ENCODE results near the gene PCBP3.

Gene PCBP3

DNA sequence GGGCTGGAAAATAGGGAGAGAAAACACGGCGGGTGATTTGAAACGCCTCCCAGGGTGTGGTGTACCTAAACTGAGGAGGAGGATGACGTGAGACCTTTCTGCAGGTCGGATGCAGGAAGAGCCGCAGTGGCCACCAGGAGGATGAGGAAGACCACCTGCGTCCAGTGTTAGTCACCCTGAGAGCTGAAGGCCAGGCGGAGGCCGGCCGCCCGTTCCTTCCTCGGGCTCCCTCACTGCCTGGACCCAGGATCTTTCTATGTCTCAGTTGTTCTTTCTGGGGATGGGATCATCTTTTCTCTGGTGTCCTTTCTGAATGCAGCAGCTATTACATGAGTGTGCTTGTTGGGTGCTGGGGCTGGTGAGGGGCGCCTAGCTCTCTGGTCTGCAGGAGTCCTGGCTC lies 263.3 kb downstream of the PCBP3 start:
- no peak overlapping the region for H3K9ac ChIP-seq (ENCODE audit: low read length)
- no peaks in the 10 kb centered on the region for H3K4me1 ChIP-seq (ENCODE audit: control insufficient read depth, insufficient read depth, low read length)
- H3K27me3 ChIP-seq (ENCODE audit: control insufficient read depth, insufficient read depth, low read length), result no peaks in the 10 kb centered on the region
- no peaks in the 10 kb centered on the region for H3K36me3 ChIP-seq (ENCODE audit: control insufficient read depth, insufficient read depth, low read length)
- H3K4me3 ChIP-seq (ENCODE audit: low read length), result no peak overlapping the region
- H3K9me3 ChIP-seq (ENCODE audit: control insufficient read depth, low read length), result no peaks in the 10 kb centered on the region

DNA sequence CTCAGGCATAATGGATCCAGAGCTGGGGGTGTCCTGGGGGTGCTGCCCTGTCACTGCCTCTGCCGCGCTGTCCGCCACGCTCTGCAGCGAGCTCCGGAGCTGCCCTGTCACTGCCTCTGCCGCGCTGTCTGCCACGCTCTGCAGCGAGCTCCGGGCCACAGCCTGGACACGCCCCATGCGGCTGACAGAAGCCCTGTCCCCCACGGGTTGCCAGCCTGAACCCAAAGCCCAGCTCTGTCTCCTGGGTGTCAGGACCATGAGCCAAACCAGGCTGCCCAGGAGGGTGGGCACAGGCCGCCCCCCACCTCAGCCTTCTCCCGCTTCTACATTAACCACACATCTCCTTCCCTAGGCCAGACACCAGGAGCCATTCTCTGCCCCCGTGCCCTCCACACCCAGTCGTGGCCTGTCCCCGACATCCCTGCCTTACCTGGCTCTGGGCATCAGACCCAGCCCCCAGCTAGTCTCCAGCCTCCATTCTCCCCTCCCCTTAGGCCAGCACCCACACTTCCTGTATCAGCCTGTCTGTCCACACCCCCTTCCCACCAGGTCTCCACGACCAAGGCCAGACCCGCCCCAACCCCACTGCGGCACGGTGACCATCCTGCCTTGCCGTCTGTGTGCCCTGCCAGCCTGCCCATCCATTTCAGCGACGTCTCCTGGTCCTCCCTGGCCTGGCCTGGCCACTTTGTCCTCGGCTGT lies 265.2 kb downstream of the PCBP3 start:
- Histone ChIP-seq H3K36me3 (ENCODE audit: control insufficient read depth, insufficient read depth, low read length) (no peaks in the 10 kb centered on the region), H3K27me3 (ENCODE audit: control insufficient read depth, insufficient read depth, low read length) (no peaks in the 10 kb centered on the region), H3K4me1 (ENCODE audit: control insufficient read depth, insufficient read depth, low read length) (no peaks in the 10 kb centered on the region), H3K4me3 (ENCODE audit: low read length) (no peak overlapping the region), H3K9me3 (ENCODE audit: control insufficient read depth, low read length) (no peaks in the 10 kb centered on the region), H3K9ac (ENCODE audit: low read length) (no peak overlapping the region)

DNA sequence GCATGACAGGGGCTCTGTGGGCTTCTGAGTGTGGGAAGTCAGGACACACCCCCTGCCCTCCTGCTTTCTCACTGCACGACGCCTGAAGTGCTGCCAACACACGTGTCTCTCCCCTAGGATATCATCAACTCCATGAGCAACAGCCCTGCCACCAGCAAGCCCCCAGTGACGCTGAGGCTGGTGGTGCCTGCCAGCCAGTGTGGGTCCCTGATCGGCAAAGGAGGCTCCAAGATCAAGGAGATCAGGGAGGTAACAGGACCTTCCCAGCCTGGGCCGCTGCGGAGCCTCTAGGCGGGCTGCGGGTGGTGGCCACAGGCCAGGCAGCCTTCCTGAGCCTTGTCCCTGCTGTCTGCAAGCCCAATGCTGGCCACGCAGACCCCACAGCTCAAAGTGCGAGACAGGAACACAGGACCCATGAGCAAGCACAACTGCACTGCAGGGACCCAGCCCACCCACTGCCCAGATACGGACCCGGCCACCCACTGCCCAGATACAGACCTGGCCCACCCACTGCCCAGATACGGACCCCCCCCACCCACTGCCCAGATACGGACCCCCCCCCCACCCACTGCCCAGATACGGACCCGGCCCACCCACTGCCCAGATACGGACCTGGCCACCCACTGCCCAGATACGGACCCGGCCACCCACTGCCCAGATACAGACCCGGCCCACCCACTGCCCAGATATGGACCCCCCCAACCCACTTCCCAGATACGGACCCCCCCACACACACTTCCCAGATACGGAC lies 265.9 kb downstream of the PCBP3 start:
- H3K9ac ChIP-seq (ENCODE audit: low read length), result no peak overlapping the region

DNA sequence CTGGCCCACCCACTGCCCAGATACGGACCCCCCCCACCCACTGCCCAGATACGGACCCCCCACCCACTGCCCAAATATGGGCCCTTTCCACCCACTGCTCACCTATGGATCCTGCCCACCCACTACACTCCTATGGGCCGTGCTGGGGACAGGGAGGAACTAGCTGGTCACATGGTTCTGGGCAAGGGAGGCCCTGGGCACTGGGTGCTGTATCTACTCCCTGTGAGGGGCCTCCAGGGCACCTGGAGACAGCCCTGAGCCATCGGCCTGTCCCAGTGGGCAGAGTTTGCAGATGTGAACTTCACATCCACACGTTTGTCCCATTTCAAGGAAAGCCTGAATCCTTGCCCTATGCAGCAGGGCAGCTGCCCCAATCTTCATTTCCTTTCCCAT lies 266.6 kb downstream of the PCBP3 start:
- Histone ChIP-seq H3K9ac (ENCODE audit: low read length) (no peak overlapping the region), H3K4me3 (ENCODE audit: low read length) (no peak overlapping the region), H3K27me3 (ENCODE audit: control insufficient read depth, insufficient read depth, low read length) (no peaks in the 10 kb centered on the region)

More for the DNA sequence above, 265.9 kb downstream of the PCBP3 start:
- H3K4me1 ChIP-seq (ENCODE audit: control insufficient read depth, insufficient read depth, low read length), result no peaks in the 10 kb centered on the region
- no peaks in the 10 kb centered on the region for H3K27me3 ChIP-seq (ENCODE audit: control insufficient read depth, insufficient read depth, low read length)
- no peaks in the 10 kb centered on the region for H3K36me3 ChIP-seq (ENCODE audit: control insufficient read depth, insufficient read depth, low read length)
- no peaks in the 10 kb centered on the region for H3K9me3 ChIP-seq (ENCODE audit: control insufficient read depth, low read length)
- no peak overlapping the region for H3K4me3 ChIP-seq (ENCODE audit: low read length)

DNA sequence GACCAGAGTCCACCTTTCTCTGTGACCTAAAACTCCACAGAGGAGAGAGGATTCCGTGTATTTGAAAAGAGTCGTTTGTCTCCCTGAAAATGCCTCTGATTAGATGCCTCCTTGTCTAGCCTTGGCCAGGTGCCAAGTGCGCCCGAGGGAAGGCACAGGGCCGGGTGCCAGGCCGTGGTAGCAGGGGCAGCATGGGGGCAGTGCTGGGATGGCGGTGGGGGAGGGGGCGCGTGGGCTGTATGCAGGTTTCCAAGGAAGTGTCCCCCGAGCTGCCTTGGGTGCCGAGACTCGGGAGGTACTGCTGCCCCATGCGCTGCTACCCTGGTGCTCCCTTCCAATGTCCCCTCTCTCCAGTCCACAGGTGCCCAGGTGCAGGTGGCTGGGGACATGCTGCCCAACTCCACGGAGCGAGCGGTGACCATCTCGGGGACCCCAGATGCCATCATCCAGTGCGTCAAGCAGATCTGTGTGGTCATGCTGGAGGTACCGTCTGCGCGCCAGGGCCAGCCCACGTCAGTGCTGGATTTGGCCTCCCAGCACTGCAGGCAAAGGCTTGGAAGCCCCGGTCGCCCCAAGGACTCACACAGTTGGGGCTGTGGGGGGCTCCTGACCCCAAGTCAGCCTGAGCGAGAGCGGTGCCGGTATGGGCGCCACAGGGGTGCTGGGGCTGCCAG lies 267.2 kb downstream of the PCBP3 start:
- no peaks in the 10 kb centered on the region for H3K36me3 ChIP-seq (ENCODE audit: control insufficient read depth, insufficient read depth, low read length)
- no peaks in the 10 kb centered on the region for H3K4me1 ChIP-seq (ENCODE audit: control insufficient read depth, insufficient read depth, low read length)
- H3K4me3 ChIP-seq (ENCODE audit: low read length), result no peak overlapping the region
- H3K9me3 ChIP-seq (ENCODE audit: control insufficient read depth, low read length), result no peaks in the 10 kb centered on the region
- no peaks in the 10 kb centered on the region for H3K27me3 ChIP-seq (ENCODE audit: control insufficient read depth, insufficient read depth, low read length)
- no peak overlapping the region for H3K9ac ChIP-seq (ENCODE audit: low read length)

More for the DNA sequence above, 266.6 kb downstream of the PCBP3 start:
- Histone ChIP-seq H3K4me1 (ENCODE audit: control insufficient read depth, insufficient read depth, low read length) (no peaks in the 10 kb centered on the region), H3K36me3 (ENCODE audit: control insufficient read depth, insufficient read depth, low read length) (no peaks in the 10 kb centered on the region), H3K9me3 (ENCODE audit: control insufficient read depth, low read length) (no peaks in the 10 kb centered on the region)

DNA sequence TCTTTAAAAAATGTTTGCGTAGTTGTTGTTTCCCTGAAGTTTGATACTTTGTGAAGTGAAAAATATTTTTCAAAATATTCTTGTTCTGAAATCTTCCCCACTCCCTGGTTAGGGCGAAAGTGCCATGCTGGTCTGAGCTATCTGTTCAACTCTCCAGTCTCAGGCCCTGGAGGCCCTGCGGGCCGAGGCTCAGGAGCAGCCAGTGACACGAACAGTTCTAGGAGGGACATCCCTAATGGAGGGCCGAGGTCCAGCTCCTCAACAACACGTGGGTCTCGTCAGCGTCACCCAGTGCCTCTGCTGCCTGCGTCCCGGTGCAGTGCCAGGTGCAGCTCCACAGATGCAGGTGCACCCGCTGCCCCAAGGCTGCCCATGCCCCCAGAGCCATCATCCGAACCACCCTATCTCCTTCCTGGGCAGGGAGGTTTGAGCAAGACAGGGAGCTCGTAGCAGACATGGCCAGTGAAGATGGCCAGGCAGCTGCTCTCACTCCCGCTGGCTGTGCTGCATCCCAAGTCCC lies 268.3 kb downstream of the PCBP3 start:
- Histone ChIP-seq H3K9me3 (ENCODE audit: control insufficient read depth, low read length) (no peaks in the 10 kb centered on the region), H3K4me1 (ENCODE audit: control insufficient read depth, insufficient read depth, low read length) (no peaks in the 10 kb centered on the region), H3K4me3 (ENCODE audit: low read length) (no peak overlapping the region), H3K36me3 (ENCODE audit: control insufficient read depth, insufficient read depth, low read length) (no peaks in the 10 kb centered on the region), H3K9ac (ENCODE audit: low read length) (no peak overlapping the region), H3K27me3 (ENCODE audit: control insufficient read depth, insufficient read depth, low read length) (no peaks in the 10 kb centered on the region)

DNA sequence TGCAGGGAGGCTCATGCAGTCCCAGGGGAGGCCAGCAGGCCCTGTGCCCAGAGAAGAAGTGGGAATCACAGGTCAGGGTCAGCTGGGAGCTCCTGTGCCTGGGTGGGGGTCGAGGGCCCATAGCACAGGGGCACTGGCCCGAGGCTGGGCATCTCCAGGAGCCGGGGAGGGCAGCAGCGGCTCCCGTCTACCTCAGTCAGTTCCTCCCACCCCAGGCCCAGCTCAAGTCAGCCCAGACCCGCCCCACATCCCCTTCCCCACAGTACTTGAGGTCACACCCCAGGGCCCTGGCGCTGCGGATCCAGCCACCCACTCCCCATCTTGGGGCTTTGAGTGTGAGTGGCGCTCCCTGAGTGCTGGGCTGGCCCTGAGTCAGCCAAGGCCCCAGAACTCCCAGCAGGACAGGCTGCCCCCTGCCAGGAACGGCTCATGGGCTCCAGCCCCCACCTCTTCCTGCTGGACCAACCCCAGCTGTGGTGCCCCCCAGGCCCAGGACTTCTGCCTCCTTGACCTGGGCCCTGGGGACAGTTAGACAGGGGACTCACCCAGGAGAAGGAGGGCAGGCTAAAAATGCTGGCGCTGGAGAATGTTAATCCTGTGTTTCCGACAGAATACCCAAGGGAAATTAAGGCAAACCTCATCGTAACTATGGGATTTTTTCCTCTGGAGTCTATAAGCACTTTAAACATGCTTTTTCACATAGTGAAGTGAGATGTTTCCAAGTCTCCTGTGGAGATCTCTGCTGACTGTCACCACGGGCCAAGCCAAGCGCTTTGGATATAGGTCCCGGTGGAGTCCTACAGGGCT lies 269.3 kb downstream of the PCBP3 start:
- Histone ChIP-seq H3K27me3 (ENCODE audit: control insufficient read depth, insufficient read depth, low read length) (no peaks in the 10 kb centered on the region), H3K4me1 (ENCODE audit: control insufficient read depth, insufficient read depth, low read length) (no peaks in the 10 kb centered on the region), H3K36me3 (ENCODE audit: control insufficient read depth, insufficient read depth, low read length) (no peaks in the 10 kb centered on the region), H3K9ac (ENCODE audit: low read length) (no peak overlapping the region), H3K9me3 (ENCODE audit: control insufficient read depth, low read length) (no peaks in the 10 kb centered on the region), H3K4me3 (ENCODE audit: low read length) (no peak overlapping the region)

DNA sequence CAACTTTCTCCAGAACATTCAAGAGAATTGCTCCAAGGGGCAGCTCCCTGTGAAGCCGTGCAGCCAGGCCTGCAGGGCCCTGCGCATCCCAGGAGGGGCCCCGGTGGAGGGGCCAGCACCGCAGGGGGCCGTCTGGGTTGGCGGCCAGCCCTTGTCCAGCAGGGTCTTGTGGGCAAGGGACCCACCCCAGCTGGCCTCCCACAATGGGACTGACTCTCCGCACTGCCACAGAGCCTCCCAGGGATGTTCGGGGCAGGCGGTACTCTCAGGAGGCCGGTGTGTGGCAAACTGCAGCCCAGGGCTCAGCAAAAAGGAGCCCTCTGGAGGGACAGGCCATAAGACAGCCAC lies 269.9 kb downstream of the PCBP3 start:
- H3K4me3 ChIP-seq (ENCODE audit: low read length), result no peak overlapping the region

DNA sequence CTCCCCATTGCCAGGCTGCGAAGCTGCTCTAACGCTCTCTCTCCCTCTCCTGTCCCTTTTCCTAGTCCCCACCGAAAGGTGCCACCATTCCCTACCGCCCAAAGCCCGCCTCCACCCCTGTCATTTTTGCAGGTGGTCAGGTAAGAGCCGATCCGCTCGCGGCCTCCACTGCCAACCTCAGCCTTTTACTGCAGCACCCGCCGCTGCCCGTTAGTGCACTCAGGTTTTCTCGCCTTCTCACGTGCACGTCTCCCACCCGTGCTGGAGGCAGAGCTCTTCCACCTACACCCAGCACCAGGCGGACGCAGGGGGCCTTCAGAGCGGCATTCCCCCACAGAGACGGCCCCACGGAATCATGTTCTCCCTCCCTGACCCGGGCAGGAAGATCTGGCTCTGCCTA lies 270.4 kb downstream of the PCBP3 start:
- no peaks in the 10 kb centered on the region for H3K36me3 ChIP-seq (ENCODE audit: control insufficient read depth, insufficient read depth, low read length)
- no peak overlapping the region for H3K9ac ChIP-seq (ENCODE audit: low read length)
- no peaks in the 10 kb centered on the region for H3K4me1 ChIP-seq (ENCODE audit: control insufficient read depth, insufficient read depth, low read length)
- H3K27me3 ChIP-seq (ENCODE audit: control insufficient read depth, insufficient read depth, low read length), result no peaks in the 10 kb centered on the region
- no peak overlapping the region for H3K4me3 ChIP-seq (ENCODE audit: low read length)
- H3K9me3 ChIP-seq (ENCODE audit: control insufficient read depth, low read length), result no peaks in the 10 kb centered on the region

More for the DNA sequence above, 269.9 kb downstream of the PCBP3 start:
- Histone ChIP-seq H3K9me3 (ENCODE audit: control insufficient read depth, low read length) (no peaks in the 10 kb centered on the region), H3K36me3 (ENCODE audit: control insufficient read depth, insufficient read depth, low read length) (no peaks in the 10 kb centered on the region), H3K4me1 (ENCODE audit: control insufficient read depth, insufficient read depth, low read length) (no peaks in the 10 kb centered on the region), H3K27me3 (ENCODE audit: control insufficient read depth, insufficient read depth, low read length) (no peaks in the 10 kb centered on the region), H3K9ac (ENCODE audit: low read length) (no peak overlapping the region)

DNA sequence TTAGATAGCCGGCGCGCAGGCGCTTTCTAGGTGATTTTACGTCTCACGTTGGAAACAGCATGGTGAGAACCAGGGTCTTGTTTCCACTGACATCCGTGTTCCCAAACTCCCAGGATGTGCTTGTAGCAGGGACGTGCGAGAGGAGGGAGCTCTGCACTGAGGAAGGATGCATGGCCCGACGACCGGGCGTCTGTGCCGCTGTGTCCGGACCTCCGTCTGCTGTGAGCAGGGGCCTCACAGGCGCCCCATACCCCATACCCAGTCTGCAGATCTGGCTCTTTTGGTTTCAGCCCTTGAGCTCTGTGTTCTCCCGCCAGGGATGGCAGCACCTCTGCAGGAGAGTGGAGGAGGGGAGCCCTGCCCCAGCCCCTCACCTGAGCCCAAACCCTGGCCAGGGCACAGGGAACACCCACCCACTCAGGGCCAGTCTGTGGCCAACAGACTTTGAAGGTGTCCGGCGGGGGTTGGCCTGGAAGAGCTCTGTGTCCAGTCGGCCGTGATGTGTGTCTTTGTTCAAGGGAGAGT lies 270.9 kb downstream of the PCBP3 start:
- H3K27me3 ChIP-seq (ENCODE audit: control insufficient read depth, insufficient read depth, low read length), result no peaks in the 10 kb centered on the region

DNA sequence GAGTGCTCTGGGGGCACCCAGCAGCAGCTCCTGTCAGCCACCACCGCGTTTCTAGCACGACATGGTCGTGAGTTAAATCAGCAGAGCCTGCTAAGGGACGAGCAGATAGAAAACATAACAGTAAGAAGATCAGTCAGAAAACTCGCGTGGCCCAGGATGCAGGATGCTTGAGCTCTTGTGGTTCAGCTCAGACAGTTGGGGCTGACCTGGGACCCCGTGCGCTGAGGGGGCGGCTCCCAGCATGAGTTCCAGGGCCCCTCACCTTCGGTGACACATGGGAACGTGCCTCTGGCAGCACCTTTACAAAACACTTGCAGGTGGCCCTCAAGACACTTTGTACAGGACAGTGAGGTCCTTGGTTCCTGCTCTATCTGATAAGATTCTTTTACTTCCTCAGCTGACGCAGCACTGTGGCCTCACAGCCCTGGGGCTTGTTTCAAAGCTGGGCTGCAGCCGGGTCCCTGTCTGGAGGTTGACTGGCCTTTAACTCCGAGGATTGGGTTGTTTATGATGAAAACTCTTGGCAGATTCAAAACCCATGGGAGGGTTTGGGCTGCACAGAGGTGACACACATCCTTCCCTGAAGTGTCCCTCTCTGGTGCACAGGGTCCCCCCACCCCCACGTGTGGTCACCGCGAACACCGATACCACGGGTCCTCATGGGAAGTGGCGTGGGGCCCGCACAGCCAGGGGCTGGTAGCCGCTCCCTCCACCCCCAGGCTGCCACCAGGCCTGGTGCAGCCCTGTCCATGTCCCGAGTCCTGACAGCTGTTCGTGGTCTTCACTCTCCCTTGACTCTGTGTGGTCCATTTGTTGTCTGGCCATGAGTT lies 272.7 kb downstream of the PCBP3 start:
- H3K27me3 ChIP-seq (ENCODE audit: control insufficient read depth, insufficient read depth, low read length), result no peaks in the 10 kb centered on the region

More for the DNA sequence above, 270.9 kb downstream of the PCBP3 start:
- Histone ChIP-seq H3K9me3 (ENCODE audit: control insufficient read depth, low read length) (no peaks in the 10 kb centered on the region), H3K9ac (ENCODE audit: low read length) (no peak overlapping the region), H3K36me3 (ENCODE audit: control insufficient read depth, insufficient read depth, low read length) (no peaks in the 10 kb centered on the region), H3K4me3 (ENCODE audit: low read length) (no peak overlapping the region), H3K4me1 (ENCODE audit: control insufficient read depth, insufficient read depth, low read length) (no peaks in the 10 kb centered on the region)

More for the DNA sequence above, 272.7 kb downstream of the PCBP3 start:
- Histone ChIP-seq H3K4me3 (ENCODE audit: low read length) (no peak overlapping the region), H3K4me1 (ENCODE audit: control insufficient read depth, insufficient read depth, low read length) (no peaks in the 10 kb centered on the region), H3K9me3 (ENCODE audit: control insufficient read depth, low read length) (no peaks in the 10 kb centered on the region), H3K36me3 (ENCODE audit: control insufficient read depth, insufficient read depth, low read length) (no peaks in the 10 kb centered on the region), H3K9ac (ENCODE audit: low read length) (no peak overlapping the region)
